Uterus (tissue), 2 donors: ENCODE measurements around the gene CARS1.

Experiments used
- POLR2A ChIP-seq, 2 donors: fragments of 450-650 bp; IDR thresholded peaks; one replicate each; pipeline ENCODE4 v1.6.1; 2016; ENCODE audit warnings: antibody characterized with exemption in 2 of 2, mild to moderate bottlenecking in 1 of 2, moderate library complexity in 1 of 2
- TF ChIP-seq, protein P1 (sequence below), 4 experiments: fragments of 200-600 bp in 2 of 4; fragments of 450-650 bp in 2 of 4; sonication (generic) in 2 of 4; IDR thresholded peaks; one replicate each; pipeline ENCODE4 v1.5.1; 2016 to 2019; ENCODE audit warnings: antibody characterized with exemption in 4 of 4, mild to moderate bottlenecking in 2 of 4, moderate library complexity in 1 of 4

DNA sequence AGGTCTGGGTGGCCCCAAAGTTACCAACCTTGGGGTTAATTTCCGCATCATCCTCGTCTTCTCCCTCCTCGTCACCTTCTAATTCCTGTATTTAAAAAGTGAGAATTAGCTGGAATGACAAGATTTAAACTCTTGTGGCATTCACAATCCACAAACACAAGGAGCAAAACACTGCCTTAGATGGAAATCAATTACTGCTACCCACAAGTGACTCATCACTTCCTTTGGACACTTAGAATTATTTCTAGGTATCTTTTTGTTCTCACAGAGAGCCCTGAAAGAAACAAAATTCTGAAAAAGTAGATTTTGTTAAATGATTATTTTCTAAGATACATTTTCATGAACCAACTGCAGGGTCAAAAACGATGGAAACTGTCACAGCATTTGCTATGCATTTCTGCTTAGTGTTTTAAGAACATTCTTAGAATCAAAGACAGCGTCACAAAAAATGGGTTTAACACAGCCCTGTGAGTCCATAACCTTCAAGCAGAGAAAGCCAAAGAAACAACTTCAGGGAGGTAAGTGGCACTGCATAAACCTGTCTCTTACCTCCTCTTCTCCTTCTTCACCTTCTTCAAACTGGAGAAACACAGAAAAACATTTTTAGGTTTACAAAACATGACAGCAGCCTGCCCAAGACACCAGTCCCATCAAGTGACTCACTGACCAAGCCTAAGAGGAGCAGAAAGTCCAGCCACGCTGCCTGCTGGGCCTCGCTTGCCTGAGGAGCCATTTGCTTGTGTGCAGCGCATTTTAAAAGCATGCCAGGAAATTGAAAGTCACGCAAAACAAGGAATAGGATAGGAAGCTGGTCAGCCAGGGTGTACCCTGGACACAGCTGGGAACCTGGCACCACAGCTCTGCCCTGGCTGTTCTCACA, 105.8 kb downstream of the CARS1 start:
- TF ChIP-seq, protein P1, sequence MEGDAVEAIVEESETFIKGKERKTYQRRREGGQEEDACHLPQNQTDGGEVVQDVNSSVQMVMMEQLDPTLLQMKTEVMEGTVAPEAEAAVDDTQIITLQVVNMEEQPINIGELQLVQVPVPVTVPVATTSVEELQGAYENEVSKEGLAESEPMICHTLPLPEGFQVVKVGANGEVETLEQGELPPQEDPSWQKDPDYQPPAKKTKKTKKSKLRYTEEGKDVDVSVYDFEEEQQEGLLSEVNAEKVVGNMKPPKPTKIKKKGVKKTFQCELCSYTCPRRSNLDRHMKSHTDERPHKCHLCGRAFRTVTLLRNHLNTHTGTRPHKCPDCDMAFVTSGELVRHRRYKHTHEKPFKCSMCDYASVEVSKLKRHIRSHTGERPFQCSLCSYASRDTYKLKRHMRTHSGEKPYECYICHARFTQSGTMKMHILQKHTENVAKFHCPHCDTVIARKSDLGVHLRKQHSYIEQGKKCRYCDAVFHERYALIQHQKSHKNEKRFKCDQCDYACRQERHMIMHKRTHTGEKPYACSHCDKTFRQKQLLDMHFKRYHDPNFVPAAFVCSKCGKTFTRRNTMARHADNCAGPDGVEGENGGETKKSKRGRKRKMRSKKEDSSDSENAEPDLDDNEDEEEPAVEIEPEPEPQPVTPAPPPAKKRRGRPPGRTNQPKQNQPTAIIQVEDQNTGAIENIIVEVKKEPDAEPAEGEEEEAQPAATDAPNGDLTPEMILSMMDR (IDR thresholded peaks at IDR 0.05), result no peak
- no peak for TF ChIP-seq POLR2A (IDR thresholded peaks at IDR 0.05)
